HG03045 (cell line): Measurements from ENCODE around the gene ECI1.

Experiments
- ATAC-seq: cut with Tn5 transposase; IDR thresholded peaks from one replicate; pipeline ENCODE4 v1.9.1; 2021; ENCODE audit warnings: mild to moderate bottlenecking, moderate library complexity; ENCODE audit not compliant: unreplicated experiment

The ECI1 gene, protein sequence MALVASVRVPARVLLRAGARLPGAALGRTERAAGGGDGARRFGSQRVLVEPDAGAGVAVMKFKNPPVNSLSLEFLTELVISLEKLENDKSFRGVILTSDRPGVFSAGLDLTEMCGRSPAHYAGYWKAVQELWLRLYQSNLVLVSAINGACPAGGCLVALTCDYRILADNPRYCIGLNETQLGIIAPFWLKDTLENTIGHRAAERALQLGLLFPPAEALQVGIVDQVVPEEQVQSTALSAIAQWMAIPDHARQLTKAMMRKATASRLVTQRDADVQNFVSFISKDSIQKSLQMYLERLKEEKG

DNA sequence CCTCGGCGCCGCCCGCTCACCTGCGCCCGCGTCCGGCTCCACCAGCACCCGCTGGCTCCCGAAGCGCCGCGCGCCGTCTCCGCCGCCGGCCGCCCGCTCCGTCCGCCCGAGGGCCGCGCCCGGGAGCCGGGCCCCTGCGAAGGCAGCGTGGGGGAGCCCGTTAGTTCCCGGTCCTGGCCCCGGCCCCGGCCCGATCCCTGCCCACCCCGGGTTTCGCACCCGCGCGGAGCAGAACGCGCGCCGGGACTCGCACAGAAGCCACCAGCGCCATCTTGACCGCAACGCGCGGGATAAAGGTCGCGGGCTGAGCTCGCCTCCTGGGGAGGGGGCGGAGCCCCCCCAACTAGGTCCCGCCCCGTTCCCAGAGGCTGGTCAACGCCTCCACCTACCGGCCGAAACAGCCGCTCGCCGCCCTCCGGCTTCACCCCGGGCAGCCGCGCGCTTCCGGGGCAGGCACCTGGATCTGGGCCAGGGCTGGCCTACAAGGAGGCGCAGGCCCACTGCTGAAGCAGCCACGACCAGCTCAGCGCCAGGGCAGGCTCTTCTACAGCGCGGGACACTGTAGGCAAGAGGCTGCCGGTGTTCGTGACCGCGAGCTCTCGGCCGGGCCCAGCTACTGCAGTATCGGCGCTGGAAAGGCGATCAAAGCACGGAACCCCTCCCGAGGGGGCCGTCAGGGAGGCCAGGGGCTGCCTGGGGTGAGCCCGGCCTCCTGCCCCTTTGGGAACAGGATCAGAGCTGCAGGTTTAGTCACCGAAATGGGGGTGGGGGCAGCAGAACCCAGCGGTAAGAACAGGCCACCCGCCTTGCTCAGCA is at the start of gene ECI1:
TSS of gene ECI1 (minus strand) at position 292 of the 816 bp plus-strand sequence. CDS start at position 271, 21 bp downstream.
- peak; percentile 89 for ATAC-seq

DNA sequence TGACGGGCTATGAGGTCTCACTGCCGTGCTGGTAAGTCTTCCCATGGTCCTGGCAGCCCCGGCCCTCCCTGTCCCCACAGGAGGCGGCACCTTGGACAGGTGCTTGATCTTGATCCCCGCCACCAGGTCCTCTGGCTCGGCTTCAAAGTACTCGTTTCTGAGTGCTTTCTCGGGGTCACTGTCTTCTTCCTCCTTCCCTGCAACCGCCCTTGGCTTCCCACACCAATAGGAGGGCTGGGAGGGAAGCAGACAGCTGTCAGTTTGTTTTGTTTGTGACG is 48.5 kb upstream of the ECI1 start:
- no peak for ATAC-seq

GRCh38 chr16:2299121-2299914 is 47.9 kb upstream of the ECI1 start:
- ATAC-seq, result no peak

- ATAC-seq, result no peak
Measured at GRCh38 chr16:2298621-2299020, 47.2 kb upstream of the ECI1 start.

GRCh38 chr16:2297506-2297860 is 46.1 kb upstream of the ECI1 start:
- ATAC-seq, result no peak

DNA sequence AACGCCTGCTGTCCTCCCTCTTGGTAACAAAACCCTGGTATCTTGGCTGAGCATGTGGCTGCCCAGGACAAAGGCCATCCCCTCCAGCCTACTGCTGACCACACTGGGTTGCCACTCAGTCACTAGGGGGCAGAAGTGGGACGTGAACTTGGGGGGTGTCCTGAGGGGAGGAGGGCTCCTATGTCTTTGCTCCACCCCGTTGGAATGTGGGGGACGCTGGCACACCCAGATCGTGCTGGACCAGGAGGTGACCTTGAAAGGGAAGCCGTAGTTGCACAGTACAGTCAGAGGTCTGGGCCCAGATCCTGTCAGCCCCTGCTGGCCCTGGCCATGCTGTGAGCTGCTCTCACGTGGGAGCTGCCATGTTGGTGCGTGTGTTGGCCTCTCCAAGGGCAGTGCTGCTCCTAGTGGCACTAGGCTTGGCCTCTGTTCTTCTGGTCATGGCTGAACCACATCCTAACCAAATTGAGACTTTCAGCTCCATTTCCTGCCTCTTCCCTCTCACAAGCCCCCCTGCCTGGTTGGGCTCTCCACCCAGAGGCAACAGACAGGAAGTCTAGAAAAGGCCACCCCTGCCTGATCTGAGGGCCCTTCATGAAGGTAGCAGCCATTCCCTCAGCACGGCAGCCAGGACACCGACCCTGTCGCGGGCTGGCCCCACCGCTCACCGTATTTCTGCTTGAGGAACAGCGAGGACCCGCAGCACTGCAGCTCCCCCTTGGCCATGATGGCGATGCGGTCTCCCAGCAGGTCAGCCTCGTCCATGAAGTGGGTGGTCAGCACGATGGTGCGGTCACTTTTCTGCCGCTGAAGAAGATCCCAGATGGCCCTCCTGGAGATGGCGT is 45.5 kb upstream of the ECI1 start:
- no peak for ATAC-seq

- ATAC-seq, result no peak
Measured at GRCh38 chr16:2295056-2295798, 43.8 kb upstream of the ECI1 start.

DNA sequence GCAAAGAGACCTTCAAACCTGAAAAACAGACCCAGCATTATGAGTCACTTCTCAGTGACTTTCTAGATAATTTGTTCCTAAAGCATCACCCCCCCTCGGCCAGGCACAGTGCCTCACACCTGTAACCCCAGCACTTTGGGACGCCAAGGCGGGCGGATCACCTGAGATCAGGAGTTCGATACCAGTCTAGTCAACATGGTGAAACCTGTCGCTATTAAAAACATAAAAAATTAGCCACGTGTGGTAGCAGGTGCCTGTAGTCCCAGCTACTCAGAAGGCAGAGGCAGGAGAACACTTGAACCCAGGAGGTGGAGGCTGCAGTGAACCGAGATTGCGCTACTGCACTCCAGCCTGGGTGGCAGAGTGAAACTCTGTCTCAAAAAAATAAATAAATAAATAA is 40.8 kb upstream of the ECI1 start:
- ATAC-seq, result no peak

DNA sequence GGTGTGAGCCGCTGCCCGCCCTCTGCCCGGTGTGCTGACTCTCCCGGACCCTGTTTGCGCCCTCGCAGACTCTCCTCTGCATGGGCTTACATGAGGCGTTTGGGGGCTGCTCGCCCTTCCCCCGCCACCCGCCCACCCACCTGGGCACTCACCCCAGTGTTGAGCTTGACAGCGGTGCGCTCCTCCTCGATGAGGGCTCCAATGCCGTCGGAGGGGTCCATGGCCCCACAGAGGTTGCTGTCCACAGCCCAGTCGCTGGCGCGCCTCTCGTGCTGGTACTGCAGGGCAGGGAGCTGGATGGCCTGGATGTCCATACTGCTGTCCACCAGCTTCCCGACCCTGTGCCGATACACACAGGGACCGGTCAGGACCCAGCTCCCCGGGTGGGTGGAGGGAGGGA is 37.9 kb upstream of the ECI1 start:
- no peak for ATAC-seq

GRCh38 chr16:2288726-2289125 is 37.3 kb upstream of the ECI1 start:
- ATAC-seq, result no peak

- no peak for ATAC-seq
Measured at GRCh38 chr16:2287916-2288547, 36.6 kb upstream of the ECI1 start.

GRCh38 chr16:2286550-2286949 is 35.2 kb upstream of the ECI1 start:
- ATAC-seq, result no peak

DNA sequence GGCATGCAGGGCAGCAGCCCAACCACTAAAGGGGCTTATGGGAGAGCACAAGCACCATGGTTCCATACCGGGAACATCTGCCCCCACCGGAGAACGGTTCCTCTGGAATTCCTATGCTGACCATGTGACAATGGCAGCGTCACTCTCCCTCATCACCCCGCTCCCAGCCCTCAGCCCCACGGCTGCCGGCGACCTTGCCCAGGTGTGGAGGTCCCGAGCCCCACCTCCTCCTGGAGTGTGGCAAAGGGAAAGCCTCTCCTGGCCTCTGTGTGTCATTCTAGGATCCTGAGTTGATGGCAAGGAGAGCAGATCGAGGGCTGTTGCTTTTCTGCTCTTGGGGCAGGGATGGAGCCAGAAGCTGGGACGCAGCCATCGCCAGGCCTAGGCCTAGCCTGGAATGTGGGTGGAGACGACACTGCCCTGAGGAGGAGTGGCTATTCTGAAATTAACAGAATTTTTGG is 34.4 kb upstream of the ECI1 start:
- no peak for ATAC-seq

- no peak for ATAC-seq
Measured at GRCh38 chr16:2284797-2285576, 33.6 kb upstream of the ECI1 start.

DNA sequence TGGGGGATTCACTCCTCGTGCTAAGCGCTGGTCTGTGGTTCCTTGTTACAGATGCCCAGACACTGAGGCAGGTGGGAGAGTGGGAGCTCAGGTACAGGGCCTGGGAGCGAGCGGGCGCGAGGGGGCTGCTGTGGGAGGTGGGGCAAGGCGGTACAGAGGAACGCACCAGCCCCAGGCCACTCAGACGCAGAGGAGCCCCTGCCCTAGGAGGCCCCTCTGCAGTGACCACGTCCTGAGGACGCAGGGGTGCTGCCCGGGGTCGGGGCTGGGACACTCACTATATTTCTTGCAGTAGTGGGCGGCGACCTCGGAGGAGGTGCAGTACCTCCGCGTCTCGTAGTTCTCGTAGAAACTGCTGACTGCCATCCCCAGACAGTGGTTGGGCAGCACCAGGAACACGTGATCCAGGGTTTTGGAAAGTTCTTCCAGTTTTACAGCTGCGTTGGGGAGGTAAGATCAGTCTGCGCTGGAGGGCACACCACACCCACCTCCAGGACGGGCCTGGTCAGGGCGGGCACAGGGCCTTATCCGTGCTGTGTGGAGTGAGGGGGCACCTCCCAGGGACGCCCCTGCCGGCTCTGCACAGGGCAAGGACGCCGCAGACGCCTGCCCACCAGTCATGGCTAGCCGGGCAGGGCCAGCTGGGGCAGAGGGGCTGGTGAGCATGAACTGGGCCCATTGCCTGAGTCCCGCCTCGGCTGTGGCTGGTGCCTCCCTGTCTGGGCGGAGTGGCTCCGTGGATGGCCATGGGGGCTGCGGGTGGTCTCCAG is 32.8 kb upstream of the ECI1 start:
- ATAC-seq, result no peak

- no peak for ATAC-seq
Measured at GRCh38 chr16:2282866-2283555, 31.6 kb upstream of the ECI1 start.

- no peak for ATAC-seq
Measured at GRCh38 chr16:2282262-2282661, 30.9 kb upstream of the ECI1 start.
